Heart left ventricle (tissue), 16 donors: ENCODE data around the gene CTRB2. TPM values are rescaled to one million over a fixed set of nuclear protein-coding genes. Genes with fewer than 3 reads are reported as not detected.

Experiments
- ATAC-seq, 4 donors: fragments of 200-7000 bp; cut with Tn5 transposase; one replicate each; pipeline ENCODE4 v1.9.1; 2020 to 2022; ENCODE audit warnings: moderate library complexity in 4 of 4, mild to moderate bottlenecking in 3 of 4, moderate number of reproducible peaks in 1 of 4
- DNase-seq, 5 donors: peaks; one replicate each; pipeline ENCODE4 v3.0.0-alpha.2; 2020
- H3K27ac ChIP-seq, 12 donors: fragments of 200-600 bp; sonication (generic) in 4 of 12; one replicate each; pipeline versions ENCODE4 v1.5.0 to v1.8.0; 2016 to 2022; ENCODE audit warnings: mild to moderate bottlenecking in 2 of 12
- H3K27me3 ChIP-seq, 9 donors: fragments of 200-600 bp; sonication (generic) in 2 of 9; one replicate each; pipeline versions ENCODE4 v1.5.1 to v1.8.0; 2016 to 2022; ENCODE audit warnings: mild to moderate bottlenecking in 3 of 9
- H3K36me3 ChIP-seq, 9 donors: fragments of 200-600 bp; sonication (generic) in 2 of 9; one replicate each; pipeline versions ENCODE4 v1.5.0 to v1.8.0; 2018 to 2022; ENCODE audit warnings: mild to moderate bottlenecking in 2 of 9
- H3K4me1 ChIP-seq, 12 donors: fragments of 200-600 bp; sonication (generic) in 4 of 12; one replicate each; pipeline versions ENCODE4 v1.5.0 to v1.8.0; 2016 to 2022; ENCODE audit warnings: mild to moderate bottlenecking in 3 of 12
- H3K4me3 ChIP-seq, 12 donors: fragments of 200-600 bp; sonication (generic) in 4 of 12; one replicate each; pipeline versions ENCODE4 v1.5.0 to v1.8.0; 2017 to 2022; ENCODE audit warnings: mild to moderate bottlenecking in 9 of 12, moderate library complexity in 4 of 12
- H3K9me3 ChIP-seq, 12 donors: fragments of 200-600 bp; sonication (generic) in 4 of 12; one replicate each; pipeline versions ENCODE4 v1.5.0 to v1.8.0; 2016 to 2022; ENCODE audit warnings: mild to moderate bottlenecking in 1 of 12
- CTCF ChIP-seq, 12 donors: fragments of 200-600 bp; sonication (generic) in 4 of 12; IDR thresholded peaks; one replicate each; pipeline versions ENCODE4 v1.5.0 to v1.8.0; 2018 to 2022; ENCODE audit warnings: antibody characterized with exemption in 12 of 12, mild to moderate bottlenecking in 5 of 12
- POLR2A ChIP-seq, 2 donors: fragments of 450-650 bp; IDR thresholded peaks; one replicate each; pipeline ENCODE4 v1.6.1; 2017; ENCODE audit warnings: antibody characterized with exemption in 2 of 2, mild to moderate bottlenecking in 2 of 2, moderate library complexity in 2 of 2
- WGBS, 4 donors: extraction: QIAGEN DNeasy Blood & Tissue Kit in 2 of 4; methylation state at CpG; one replicate each; pipeline versions ENCODE4 v1.1.5 to v1.1.7; 2013 to 2018; 5-methylcytosine and 5-hydroxymethylcytosine counted together
- intact Hi-C, 10 donors: fragments of 100-400 bp; cut with DNase I; formaldehyde crosslinking; loops; one replicate each; pipeline versions ENCODE4 v1.11.1 to v1.14.2; 2022
- polyA plus RNA-seq, 2 donors: library from polyadenylated mRNA; stranded (reverse); fragments of 200-250 nt; gene quantifications; one replicate each; pipeline ENCODE4 v1.2.3, GENCODE V29; 2013
- total RNA-seq, 9 donors: library from RNA; depleted of rRNA in 2 of 9; stranded (reverse); fragments of >200 nt in 2 of 9; fragmentation: NEBNext Ultra II Directional in 3 of 9; extraction: Animal tissue kit (Norgen Biotek cat#: 25700) in 3 of 9; gene quantifications; one replicate each; pipeline versions ENCODE4 v1.1.0 to v1.2.4, GENCODE V29; 2016 to 2023
- donor health status: ischemic (EF 13 %, LVEDD 7.1; RV severe dilation, severe dysfunction).
- donor health status: healthy with polysubstance abuse.
- donor health status: DM: no; HTN: yes; CAD: no.
- donor health status: DM: no; HTN: no; CAD: no.
- donor health status: ischemic (EF 25% LVEDD 6.9; RV normal size, moderate dysfunction).
- donor health status: ischemic (EF 25% LVEDD 5.7; RV mildly dilated, moderate dysfunction).
- donor health status: healthy.
- donor health status: DM: yes; HTN: yes; CAD: no.
- donor health status: ischemic (EF 35%, LVEDD 5.7; RV mildly dilated, moderate dysfunction).
- donor health status: nonischemic (EF 11% LVEDD 7.7; RV severe dilation, severe dysfunction).
- donor health status: DM: yes; HTN: yes; CAD: no.
- donor health status: PGD.
- donor health status: ischemic (EF 29% LVEDD 5.4; RV normal size, mild dysfunction).
- donor health status: nonischemic (EF 23%, LVEDD 6.1; RV moderate dilation, normal function).

The CTRB2 gene
- total and polyA plus RNA-seq, 11 donors = 0.51 to 3.7 (median 2.5) TPM; not detected in 5

- no peak for ATAC-seq
- Histone ChIP-seq H3K27ac (peak overlapping the region; percentile 86 to 99 (median 94)), H3K4me1 (peaks cover 41 to 98% (median 90%) of the 10 kb centered on the region in 12 donors), H3K9me3 (no peaks in the 10 kb centered on the region), H3K27me3 (peaks cover 0 to 52% (median 0%) of the 10 kb centered on the region in 9 donors), H3K4me3 (peak overlapping the region in 8 of 12 donors; percentile 65 to 98 (median 88)), H3K36me3 (no peaks in the 10 kb centered on the region)
- intact Hi-C loops = loop anchor here in 1 of 10 donors (5.0 kb wide), 1 partner anchor 59 kb away; no protein-coding TSS in a partner anchor
- TF ChIP-seq POLR2A (IDR thresholded peaks at IDR 0.05) = no peak
- TF ChIP-seq CTCF (IDR thresholded peaks at IDR 0.05) = no peak
- 17 to 42% (median 33%) methylated on average over 5 to 17 of the region's 17 CpGs for WGBS, 4 donors
- peak in 1 of 5 donors; percentile 63 for DNase-seq
Measured at GRCh38 chr16:75248536-75249380, 41.8 kb upstream of the CTRB2 start.

- WGBS, 4 donors = 27 to 36% (median 33%) methylated on average over 12 to 13 of the region's 13 CpGs
- no peak for TF ChIP-seq CTCF (IDR thresholded peaks at IDR 0.05)
- no peak for TF ChIP-seq POLR2A (IDR thresholded peaks at IDR 0.05)
- Histone ChIP-seq H3K4me3 (peak overlapping the region in 5 of 12 donors; percentile 3 to 98 (median 71)), H3K9me3 (no peaks in the 10 kb centered on the region), H3K36me3 (no peaks in the 10 kb centered on the region), H3K27ac (peak overlapping the region; percentile 86 to 99 (median 94)), H3K27me3 (peaks cover 0 to 46% (median 0%) of the 10 kb centered on the region in 9 donors), H3K4me1 (peaks cover 38 to 98% (median 90%) of the 10 kb centered on the region in 12 donors)
- peak in 1 of 4 donors; percentile 3 for ATAC-seq
- intact Hi-C loops = loop anchor here in 1 of 10 donors (5.0 kb wide), 1 partner anchor 59 kb away; no protein-coding TSS in a partner anchor
- DNase-seq = no peak
Measured at GRCh38 chr16:75248142-75248535, 41.2 kb upstream of the CTRB2 start.

GRCh38 chr16:75247249-75247648 lies 40.3 kb upstream of the CTRB2 start:
- DNase-seq (no peak), ATAC-seq (no peak)
- Histone ChIP-seq H3K36me3 (peaks cover 0 to 8% (median 2%) of the 10 kb centered on the region in 9 donors), H3K4me1 (peaks cover 34 to 95% (median 85%) of the 10 kb centered on the region in 12 donors), H3K4me3 (peak overlapping the region in 3 of 12 donors; percentile 3 to 98 (median 71)), H3K27me3 (peaks cover 0 to 38% (median 0%) of the 10 kb centered on the region in 9 donors), H3K27ac (peak overlapping the region in 11 of 12 donors; percentile 86 to 99 (median 95)), H3K9me3 (no peaks in the 10 kb centered on the region)
- 70 to 77% (median 71%) methylated on average over 4 to 13 of the region's 13 CpGs for WGBS, 4 donors
- intact Hi-C loops = loop anchor here in 1 of 10 donors (5.0 kb wide), 1 partner anchor 60 kb away; no protein-coding TSS in a partner anchor
- TF ChIP-seq POLR2A (IDR thresholded peaks at IDR 0.05) (no peak), CTCF (IDR thresholded peaks at IDR 0.05) (no peak)
